Lower leg skin (tissue), 4 donors: ENCODE measurements around the gene SAMD4B. TPM values are rescaled to one million over a fixed set of nuclear protein-coding genes. Genes with fewer than 3 reads are reported as not detected.

ENCODE experiments used
- DNase-seq, 2 donors: peaks; one replicate each; pipeline ENCODE4 v3.0.0-alpha.2; 2019; ENCODE audit warnings: low spot score in 2 of 2
- H3K4me3 ChIP-seq: fragments of 200-600 bp; sonication (generic); 2 replicates; pipeline ENCODE4 v1.5.1; 2017; ENCODE audit warnings: mild to moderate bottlenecking, low read depth; ENCODE audit not compliant: poor library complexity, severe bottlenecking
- CTCF ChIP-seq, 3 donors: fragments of 450-650 bp; IDR thresholded peaks; one replicate each; pipeline ENCODE4 v1.5.1; 2016; ENCODE audit warnings: antibody characterized with exemption in 3 of 3, mild to moderate bottlenecking in 3 of 3, moderate library complexity in 2 of 3
- POLR2A ChIP-seq, 2 donors: fragments of 450-650 bp; IDR thresholded peaks; one replicate each; pipeline ENCODE4 v1.6.1; 2016 to 2017; ENCODE audit warnings: antibody characterized with exemption in 2 of 2, mild to moderate bottlenecking in 1 of 2, moderate library complexity in 1 of 2
- WGBS, 2 donors: methylation state at CpG; one replicate each; pipeline ENCODE4 v1.1.5; 2018; 5-methylcytosine and 5-hydroxymethylcytosine counted together
- intact Hi-C: fragments of 100-400 bp; cut with DNase I; formaldehyde crosslinking; loops from one replicate; pipeline ENCODE4 v1.15.0; 2023; ENCODE audit warnings: low total_unique reads
- total RNA-seq, 4 donors: library from RNA; depleted of rRNA; stranded (reverse); fragments of >200 nt; gene quantifications; one replicate each; pipeline ENCODE4 v1.1.0, GENCODE V29; 2016

The SAMD4B gene
- total RNA-seq, 4 donors from 2014 or later, result 102 to 132 (median 118) TPM

DNA sequence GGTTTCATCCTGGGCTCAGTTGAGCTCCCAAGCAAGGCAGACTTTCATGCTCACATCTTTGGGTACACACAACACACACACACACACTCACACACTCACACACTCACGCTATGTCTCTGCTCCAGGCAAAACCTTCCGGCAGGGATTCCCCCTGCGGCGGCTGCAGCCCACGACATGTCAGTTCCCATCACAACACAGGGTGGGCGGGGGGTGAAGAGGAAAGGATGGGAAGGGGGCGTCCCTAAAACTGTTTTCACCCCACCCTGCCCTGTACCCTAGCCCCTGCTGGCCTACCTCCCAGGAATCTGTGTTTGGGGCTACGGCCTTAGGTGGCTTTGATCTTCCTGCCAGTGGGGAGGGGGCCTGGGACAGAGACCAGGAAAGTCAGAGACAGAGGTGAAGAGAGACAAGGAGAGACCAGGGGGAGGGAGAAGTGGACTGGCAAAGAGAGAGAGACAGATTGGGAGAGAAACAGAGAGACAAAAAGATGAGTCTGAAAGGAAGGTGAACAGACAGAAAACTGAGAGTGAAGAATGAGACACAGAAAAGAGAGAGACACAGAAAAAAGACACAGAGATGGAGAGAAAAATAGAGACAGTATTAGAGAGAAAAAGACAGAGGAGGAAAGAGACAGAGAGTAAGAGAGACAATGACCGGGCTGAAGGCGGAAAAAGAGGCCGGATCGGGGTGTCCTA is 25.4 kb upstream of the SAMD4B start:
- 84 to 86% methylated on average over 12 of the region's 12 CpGs for WGBS, 2 donors
- DNase-seq, result no peak
- intact Hi-C loops, result no loop called here
- H3K4me3 ChIP-seq, result no peak overlapping the region
- TF ChIP-seq CTCF (IDR thresholded peaks at IDR 0.05), result no peak
- no peak for TF ChIP-seq POLR2A (IDR thresholded peaks at IDR 0.05)

- H3K4me3 ChIP-seq, result no peak overlapping the region
- no peak for DNase-seq
- WGBS, 2 donors, result 89 to 92% methylated on average over 4 of the region's 4 CpGs
- intact Hi-C loops, result no loop called here
- TF ChIP-seq POLR2A (IDR thresholded peaks at IDR 0.05) (no peak), CTCF (IDR thresholded peaks at IDR 0.05) (no peak)
Measured at GRCh38 chr19:39317476-39317875, 24.7 kb upstream of the SAMD4B start.

DNA sequence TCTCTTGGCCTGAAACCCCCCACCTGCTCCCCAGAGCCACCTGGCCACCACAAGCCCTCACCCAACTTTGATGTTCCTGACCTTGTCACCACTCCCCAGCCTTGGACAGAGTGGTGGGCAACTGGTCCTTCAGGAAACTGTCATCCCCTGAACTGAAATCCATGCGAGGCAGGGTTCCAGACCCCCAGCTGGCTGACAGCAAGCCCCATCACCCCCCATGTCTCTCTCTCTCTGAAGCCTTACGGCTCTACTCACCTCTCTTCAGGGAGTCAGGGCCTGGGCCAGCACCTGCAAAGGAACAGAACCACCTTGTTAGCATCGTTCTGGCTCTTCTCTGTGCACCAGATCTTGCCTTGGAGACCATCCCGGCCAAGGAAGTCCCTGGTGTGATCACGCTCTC is 24.1 kb upstream of the SAMD4B start:
- 92 to 93% methylated on average over 5 of the region's 5 CpGs for WGBS, 2 donors
- H3K4me3 ChIP-seq, result no peak overlapping the region
- TF ChIP-seq CTCF (IDR thresholded peaks at IDR 0.05) (no peak), POLR2A (IDR thresholded peaks at IDR 0.05) (no peak)

DNA sequence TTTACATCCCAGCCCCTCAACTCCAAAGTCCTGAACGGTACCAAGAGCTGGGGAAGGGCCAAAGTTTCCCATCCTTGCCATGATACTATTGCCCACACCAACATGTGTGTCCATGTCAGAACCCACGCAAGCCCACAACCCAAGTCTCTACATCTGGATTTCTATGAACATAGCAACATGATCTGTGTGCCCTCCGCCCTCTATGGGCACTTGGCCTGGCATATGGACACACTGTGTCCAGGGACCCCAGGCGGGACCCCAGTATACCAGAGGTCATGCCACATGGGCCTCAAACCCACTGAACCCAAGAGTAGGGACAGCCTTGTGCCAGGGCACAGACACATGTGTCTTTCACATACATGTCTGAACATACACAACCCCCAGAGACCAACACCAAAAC is 23.5 kb upstream of the SAMD4B start:
- WGBS, 2 donors, result 78 to 89% methylated on average over 4 of the region's 4 CpGs
- no peak for DNase-seq
- TF ChIP-seq POLR2A (IDR thresholded peaks at IDR 0.05), result no peak
- no peak for TF ChIP-seq CTCF (IDR thresholded peaks at IDR 0.05)
- H3K4me3 ChIP-seq, result no peak overlapping the region
- intact Hi-C loops, result no loop called here

More for the DNA sequence above, 24.1 kb upstream of the SAMD4B start:
- intact Hi-C loops, result no loop called here
- no peak for DNase-seq

DNA sequence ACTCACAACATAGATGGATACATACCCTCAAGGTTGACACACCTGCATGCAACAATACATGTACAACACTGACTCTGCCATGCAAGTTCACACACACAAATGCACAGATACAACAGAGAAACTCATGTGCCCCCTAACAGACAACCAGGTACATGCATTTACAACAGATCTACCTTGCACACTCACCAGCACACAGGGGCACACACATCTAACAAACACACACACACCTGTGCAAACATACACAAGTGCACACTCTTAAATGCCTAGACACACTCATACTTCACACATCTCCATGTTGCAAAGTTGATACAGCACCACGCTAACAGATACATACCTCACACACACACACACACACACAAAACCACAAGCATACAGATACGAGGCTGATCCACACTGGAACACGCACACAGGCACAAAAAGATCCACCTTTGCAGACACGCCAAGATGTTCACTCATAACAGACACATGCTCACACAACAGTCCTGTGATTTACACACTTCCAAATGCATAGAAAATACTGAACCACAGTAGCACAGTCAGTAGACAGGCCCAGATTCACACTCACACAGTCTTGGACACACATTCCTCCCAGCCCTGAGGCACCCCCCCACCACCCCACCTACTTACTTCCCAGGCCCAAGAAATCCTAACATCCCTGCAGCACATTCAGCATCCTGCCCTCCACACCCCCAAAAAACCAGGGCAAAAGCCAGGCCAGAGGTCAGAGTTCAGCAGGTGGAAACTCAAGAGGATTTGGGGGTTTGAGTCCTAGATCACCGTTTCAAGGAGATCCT is 22.9 kb upstream of the SAMD4B start:
- no peak for DNase-seq
- TF ChIP-seq POLR2A (IDR thresholded peaks at IDR 0.05) (no peak), CTCF (IDR thresholded peaks at IDR 0.05) (no peak)
- no peak overlapping the region for H3K4me3 ChIP-seq
- intact Hi-C loops, result no loop called here
- WGBS, 2 donors, result 73 to 75% methylated on average over 5 of the region's 5 CpGs
